GM13976 (cell line): Measurements from ENCODE around the gene DNAH12.

Experiments
- DNase-seq: peaks from one replicate; pipeline ENCODE4 v3.0.0; 2012; ENCODE audit warnings: low spot score
- CTCF ChIP-seq: IDR thresholded peaks from 2 replicates; pipeline ENCODE4 v1.5.1; 2012; ENCODE audit warnings: borderline replicate concordance, mild to moderate bottlenecking; ENCODE audit not compliant: insufficient read depth; ENCODE audit errors: extremely low read depth, missing control alignments, control extremely low read depth
- in situ Hi-C: fragments of 300-500 bp; cut with MboI; formaldehyde crosslinking; loops from one replicate; pipeline ENCODE4 v1.12.0; 2022; ENCODE audit warnings: low sequenced_read_pairs, mixed read lengths, inconsistent platforms; ENCODE audit not compliant: unreplicated experiment

DNAH12 gene

GRCh38 chr3:57544181-57545125 is at the start of gene DNAH12:
Gene DNAH12, minus strand, starts transcription at chr3:57544344. Its CDS starts 1,474 bp downstream, at chr3:57542870.
- TF ChIP-seq CTCF: no peak
- in situ Hi-C loops: no loop called here
- DNase-seq: peak; percentile 51

GRCh38 chr3:57592306-57592705 is 48.2 kb upstream of the DNAH12 start:
- no peak for TF ChIP-seq CTCF
- in situ Hi-C loops: no loop called here
- no peak for DNase-seq

GRCh38 chr3:57587905-57588304 is 43.8 kb upstream of the DNAH12 start:
- in situ Hi-C loops: no loop called here
- TF ChIP-seq CTCF: no peak
- no peak for DNase-seq

GRCh38 chr3:57586778-57587177 is 42.6 kb upstream of the DNAH12 start:
- DNase-seq: no peak
- TF ChIP-seq CTCF: no peak
- in situ Hi-C loops: no loop called here

- in situ Hi-C loops: no loop called here
- TF ChIP-seq CTCF: no peak
- DNase-seq: no peak
Measured at GRCh38 chr3:57583544-57583943, 39.4 kb upstream of the DNAH12 start.

GRCh38 chr3:57582474-57583168 is 38.5 kb upstream of the DNAH12 start:
- DNase-seq: no peak
- in situ Hi-C loops: no loop called here
- no peak for TF ChIP-seq CTCF
